Activated CD4-positive, alpha-beta T cell treated with anti-CD3 and anti-CD28 coated beads, Interleukin-2, amount 50 U/mL, for 24 hours (primary cell): ENCODE results near the gene THNSL1.

Experiments
- DNase-seq, 2 donors: peaks; one replicate each; pipeline ENCODE4 v3.0.0-alpha.2; 2020; ENCODE audit warnings: low read depth in 1 of 2, low spot score in 1 of 2

Gene THNSL1

DNA sequence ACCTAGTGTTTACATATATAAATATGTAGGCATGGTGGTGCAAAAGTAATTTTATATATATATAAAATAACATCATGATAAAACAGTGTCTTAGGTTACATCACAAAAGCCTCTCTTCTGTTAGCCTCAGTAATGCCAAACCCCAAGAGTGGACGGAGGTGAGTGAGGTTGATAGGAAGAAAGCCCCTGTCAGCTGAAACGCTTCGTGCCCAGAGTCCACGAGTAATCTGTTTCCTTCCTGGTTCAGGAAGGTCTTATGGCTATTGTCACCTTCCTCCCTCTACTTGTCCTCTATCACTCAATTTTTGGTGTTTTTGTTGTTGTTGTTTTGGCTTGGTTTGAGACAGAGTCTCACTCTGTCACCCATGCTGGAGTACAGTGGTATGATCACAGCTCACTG is 41.5 kb downstream of the THNSL1 start:
- no peak for DNase-seq

DNA sequence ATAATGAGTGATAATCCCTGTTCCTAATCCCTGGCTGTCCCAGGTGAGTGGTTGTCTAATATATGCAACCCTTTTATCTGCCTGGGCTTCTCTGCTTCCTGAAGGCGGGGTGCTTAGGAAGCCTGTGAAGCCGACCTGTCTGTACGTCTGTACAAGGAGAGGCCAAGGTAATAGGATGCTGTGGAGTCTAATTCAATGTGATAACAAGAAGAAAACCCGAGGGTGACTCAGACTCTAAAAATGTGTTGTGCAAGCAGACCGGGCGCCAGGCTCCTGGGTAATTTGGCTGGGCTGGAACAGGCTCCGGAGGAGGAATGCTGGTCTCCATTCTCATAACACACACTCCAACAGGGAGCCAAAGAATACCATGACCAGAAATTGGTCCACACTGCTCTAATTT is 43.6 kb downstream of the THNSL1 start:
- DNase-seq: no peak

DNA sequence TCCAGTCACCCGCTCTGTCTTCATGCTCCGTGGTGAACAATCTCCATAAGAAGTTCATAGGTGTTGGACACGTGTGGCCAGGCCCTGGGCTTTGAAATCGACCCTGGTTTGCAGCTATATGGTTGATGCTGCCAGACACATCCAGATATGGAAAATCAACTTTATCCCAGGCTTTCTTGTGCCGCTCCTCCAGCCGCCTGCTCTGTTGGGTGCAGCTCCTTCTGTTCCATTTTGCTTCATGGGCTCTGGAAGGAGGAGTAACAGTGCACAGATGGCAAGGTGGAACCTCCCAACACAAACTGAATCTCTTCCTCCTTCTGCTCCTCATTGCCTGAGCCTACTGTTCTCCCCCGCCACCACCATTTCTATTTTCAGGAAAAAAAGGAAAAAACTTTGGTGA is 44.7 kb downstream of the THNSL1 start:
- DNase-seq: no peak

DNA sequence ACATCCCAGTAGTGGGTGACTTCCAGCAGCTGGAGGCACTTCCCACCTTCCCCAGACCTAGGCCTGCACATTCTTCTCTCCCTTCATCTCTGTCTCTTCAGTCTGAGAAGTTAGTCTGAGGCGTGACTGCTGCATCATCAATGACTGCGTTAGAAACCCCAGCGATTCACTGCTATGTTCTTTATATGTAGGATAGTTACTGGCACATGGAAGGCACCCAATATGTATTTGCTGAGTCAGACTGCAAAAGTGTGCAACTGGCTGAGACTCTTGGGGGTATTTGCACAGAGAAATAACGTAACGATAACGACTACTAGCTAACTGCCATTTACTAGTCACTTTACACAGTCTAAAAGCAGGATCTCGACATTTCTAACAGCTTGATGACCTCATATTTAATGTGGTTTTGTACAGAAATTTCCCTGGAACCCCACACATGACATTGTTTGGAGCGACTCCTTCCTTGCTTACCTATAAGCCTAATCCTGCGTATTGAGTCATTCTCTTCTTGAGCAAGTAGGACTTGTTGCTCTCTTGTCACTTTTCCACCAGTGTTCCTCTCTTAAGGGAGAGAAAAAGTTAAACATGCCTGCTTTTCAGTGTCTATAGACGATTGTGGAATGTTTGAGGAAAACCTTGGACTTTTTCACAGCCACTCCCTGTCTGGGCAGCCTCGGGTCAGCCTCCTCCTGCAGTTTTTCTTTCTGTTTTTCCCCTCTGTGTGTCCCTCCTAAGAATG is 45.5 kb downstream of the THNSL1 start:
- no peak for DNase-seq

DNA sequence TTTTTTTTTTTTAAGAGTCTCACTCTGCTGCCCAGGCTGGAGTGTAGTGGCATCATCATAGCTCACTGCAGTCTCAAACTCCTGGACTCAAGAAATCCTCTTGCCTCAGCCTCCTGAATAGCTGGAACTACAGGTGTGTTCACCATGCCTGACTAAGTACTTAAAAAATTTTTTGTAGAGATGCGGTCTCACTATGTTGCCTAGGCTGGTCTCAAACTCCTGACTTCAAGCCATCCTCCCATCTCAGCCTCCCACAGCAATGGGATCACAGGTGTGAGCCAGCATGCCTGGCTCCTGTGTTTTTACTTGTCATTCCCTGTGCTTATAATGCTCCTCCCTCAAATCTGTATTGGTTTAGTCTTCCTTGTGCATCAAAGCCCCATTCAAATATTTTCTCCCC is 46.7 kb downstream of the THNSL1 start:
- no peak for DNase-seq

DNA sequence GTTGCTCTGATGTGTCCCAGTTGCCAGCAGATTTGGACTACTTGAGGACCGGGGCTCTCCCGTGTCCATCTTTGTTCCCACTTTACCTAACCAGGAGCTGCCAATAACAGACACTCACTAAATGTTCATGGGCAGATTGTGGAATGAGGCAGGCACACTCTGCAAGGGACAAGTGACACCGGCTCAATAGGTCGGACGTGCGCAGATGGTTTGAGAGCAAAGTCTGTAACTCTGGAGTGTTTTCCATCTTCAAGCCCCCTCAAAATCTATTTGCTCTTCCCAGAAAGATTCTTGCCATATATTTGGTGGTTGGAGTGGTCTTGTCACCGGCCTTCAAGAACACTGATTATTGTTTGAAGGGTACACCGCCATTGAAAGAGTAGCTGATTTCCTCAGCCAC is 47.2 kb downstream of the THNSL1 start:
- no peak for DNase-seq

DNA sequence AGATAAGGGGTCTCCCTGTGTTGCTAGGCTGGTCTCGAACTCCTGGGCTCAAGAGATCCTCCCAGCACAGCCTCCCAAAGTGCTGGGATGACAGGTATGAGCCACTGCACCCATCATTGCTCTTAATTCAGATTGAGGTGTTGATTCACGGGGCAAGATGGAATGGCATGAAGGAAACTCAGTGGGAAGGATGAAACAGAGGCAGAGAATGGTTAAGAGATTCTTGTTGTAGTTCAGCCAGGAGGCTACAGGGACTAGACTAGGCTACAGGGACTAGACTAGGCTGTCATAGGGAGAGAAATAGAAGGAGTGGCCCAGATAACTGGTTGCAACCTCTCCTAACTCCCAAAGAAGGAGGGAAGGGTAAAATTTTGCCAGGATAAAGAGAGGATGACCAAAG is 48.0 kb downstream of the THNSL1 start:
- no peak for DNase-seq

DNA sequence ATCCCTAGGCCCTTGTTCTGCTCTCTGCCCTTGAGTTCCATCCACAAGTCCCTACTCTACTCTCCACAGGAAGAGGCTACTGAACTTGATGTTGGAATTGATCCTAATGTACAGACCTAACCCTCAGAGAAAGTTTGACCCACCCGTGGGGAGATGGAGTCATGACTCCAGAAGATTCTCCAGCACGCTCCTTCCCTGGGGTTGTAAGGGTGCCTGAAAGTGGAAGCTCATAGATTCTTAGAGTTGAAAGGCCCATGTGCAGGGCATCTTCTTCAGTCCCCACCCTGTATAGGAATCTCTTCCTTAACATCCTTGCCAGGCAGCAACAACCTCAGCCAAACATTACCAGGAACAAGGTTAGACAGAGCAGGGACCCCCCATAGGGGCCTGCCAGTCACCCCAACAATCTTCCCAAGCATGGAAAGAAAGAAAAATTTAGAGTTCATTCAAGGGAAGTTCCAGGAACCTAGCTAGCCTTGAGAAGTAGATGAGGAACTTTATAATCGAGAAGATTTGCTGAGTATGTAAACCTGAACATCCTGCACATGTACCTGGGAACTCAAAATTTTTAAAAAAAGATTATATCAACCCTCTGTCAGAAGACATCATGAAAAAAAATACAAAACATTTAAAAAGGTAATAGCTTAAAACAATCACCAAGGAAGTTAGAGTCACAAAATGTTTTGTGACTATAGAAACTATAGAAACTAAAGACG is 49.5 kb downstream of the THNSL1 start:
- DNase-seq: no peak

DNA sequence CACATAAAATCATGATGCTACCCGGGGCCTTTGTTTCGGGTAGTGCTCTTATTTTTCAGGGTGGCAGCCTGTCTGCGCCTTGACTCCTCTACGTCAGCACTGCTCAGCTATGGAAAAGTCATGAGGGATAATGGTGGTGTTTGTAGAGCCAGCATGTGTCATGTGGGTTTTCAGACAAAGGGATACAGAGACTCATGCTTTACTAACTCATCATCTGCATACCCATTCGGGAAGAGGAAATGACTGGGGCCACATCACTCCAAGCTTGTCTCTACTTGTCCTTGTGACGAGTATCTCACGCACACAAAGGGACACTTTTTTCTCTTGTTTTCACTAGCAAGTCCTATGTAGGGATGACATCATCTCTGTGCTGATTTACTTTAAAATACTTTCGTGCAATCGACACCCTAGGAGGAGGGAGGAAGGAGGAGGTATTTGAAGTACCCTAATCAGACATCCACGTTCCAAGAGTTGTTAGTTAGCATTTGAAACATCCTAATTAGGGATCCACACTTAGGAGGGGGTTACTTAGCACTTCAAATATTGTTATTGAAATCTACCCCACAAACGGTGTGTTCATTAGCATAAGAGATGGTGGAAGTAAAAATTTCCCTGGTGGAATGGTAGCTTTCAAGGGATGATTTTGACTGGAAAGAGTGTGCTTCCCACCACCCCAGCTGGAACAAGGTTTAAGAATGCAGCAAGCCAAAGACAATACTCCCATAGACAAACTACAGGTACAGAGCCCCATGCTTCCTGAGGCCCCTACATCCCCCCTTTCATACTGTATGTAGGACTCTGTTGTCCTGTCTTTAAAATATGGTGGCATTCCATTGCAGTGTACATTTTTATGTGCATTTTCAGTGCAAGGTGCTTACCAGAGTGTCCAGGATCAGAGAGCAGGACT is 52.0 kb downstream of the THNSL1 start:
- no peak for DNase-seq

DNA sequence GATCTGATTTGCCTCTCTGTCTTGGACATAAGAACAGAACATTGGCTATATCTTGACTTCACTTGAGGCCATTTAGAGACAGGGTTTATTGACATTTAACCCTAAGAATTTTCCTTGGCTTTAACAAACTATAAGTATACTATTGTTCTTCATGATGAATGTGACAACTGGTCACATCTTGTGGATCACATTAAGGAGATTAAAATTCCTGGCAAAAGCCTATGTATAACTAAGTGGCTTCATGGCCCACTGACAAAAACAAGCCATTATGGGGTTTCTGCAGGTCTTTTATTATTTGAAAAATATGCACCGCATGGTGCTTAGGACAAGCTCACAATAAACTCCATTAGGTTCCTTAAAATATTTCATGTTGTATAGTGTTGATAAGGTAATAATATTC is 54.8 kb downstream of the THNSL1 start:
- DNase-seq: no peak

DNA sequence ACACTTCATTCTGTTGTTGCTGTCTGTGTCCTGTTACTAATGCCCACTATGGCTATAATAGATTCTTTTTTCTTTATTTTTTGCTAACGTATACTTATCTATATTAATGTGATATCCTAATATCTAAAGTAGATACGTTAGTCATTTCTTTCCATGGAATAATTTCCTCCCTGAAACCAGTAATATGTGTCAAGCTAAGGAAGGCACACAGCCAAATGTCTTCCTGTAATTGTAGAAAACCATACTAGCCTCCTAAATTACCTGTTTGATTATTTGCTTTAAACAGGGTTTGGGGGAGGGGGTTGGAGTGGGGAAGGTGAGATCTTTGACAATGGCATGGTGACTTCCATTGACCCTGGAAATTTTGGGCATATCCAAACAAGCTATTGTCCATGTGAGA is 56.4 kb downstream of the THNSL1 start:
- no peak for DNase-seq

DNA sequence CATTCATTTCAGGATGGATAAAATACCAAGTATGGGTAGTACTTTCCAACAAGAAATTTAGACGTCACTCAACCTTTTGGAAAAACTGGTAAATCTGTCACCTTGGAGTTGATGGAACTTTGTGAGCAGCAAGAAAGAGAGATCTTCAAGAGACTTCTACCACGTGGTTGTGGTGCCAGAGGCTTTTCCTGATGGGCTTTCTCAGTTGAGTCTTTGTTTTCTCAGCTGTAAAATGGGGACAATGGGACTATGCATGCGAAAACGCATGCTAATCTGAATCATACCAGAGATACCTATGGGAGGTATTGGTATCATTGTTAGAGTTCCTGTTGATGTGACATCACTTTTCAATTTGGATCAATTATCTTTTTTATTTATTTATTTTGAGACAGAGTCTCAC is 59.4 kb downstream of the THNSL1 start:
- DNase-seq: no peak
